HFF-Myc (cell line): Measurements from ENCODE around the gene SELENOV.

ENCODE experiments used
- DNase-seq: peaks from one replicate; pipeline ENCODE4 v3.0.0-alpha.2; 2011; ENCODE audit warnings: low read depth; ENCODE audit errors: extremely low read depth
- H3K4me3 ChIP-seq: replicated peaks from 2 replicates; pipeline ENCODE4 v1.5.1; 2011; ENCODE audit warnings: low read depth, mild to moderate bottlenecking, control low read depth, low read length
- CTCF ChIP-seq: IDR thresholded peaks from 2 replicates; pipeline ENCODE4 v1.5.1; 2012; ENCODE audit warnings: mild to moderate bottlenecking, low read depth, low read length, control low read depth; ENCODE audit errors: missing control alignments

SELENOV gene

DNA sequence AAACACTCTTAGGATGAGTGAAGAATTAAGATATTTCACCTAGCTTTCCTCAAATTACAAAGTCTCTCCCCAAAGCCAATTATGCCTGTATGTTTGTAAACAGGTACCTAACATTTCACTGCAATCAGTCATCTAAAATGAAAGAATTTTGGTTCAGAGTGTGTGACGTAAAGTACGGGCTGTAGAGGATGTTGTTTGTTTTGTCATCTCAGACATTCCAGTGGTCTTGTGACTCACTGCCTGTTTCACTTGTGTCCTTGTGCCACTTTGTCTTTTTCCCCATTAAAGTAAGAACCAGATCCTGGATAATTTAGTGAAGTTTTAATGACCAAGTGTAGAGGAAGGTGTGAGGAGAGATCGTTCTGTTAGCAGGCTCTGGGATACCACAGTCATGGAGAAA lies 53.7 kb downstream of the SELENOV start:
- no peak for TF ChIP-seq CTCF
- DNase-seq, result no peak
- H3K4me3 ChIP-seq, result no peak overlapping the region
